ENCODE measurements around the gene ZNF384.
A peak's percentile ranks its signal among the peaks of the same experiment; 100 is the strongest.

The ZNF384 gene

GRCh38 chr12:6729186-6729585, 40.0 kb upstream of the ZNF384 start:
- Histone ChIP-seq H3K27ac (no peak overlapping the region), H3K4me3 (ENCODE audit: low read depth, low read length) (no peak overlapping the region), H3K27me3 (ENCODE audit: insufficient read depth, low read depth, severe bottlenecking) (no peaks in the 10 kb centered on the region), H3K9me3 (ENCODE audit: severe bottlenecking) (no peaks in the 10 kb centered on the region), H3K36me3 (peaks cover 28% of the 10 kb centered on the region)
- TF ChIP-seq CTCF (IDR thresholded peaks at IDR 0.05; ENCODE audit: low read depth, low read length) = no peak
- DNase-seq = no peak

GRCh38 chr12:6725350-6725749, 36.2 kb upstream of the ZNF384 start:
- Histone ChIP-seq H3K27ac (no peak overlapping the region), H3K27me3 (ENCODE audit: insufficient read depth, low read depth, severe bottlenecking) (no peaks in the 10 kb centered on the region), H3K9me3 (ENCODE audit: severe bottlenecking) (no peaks in the 10 kb centered on the region), H3K4me3 (ENCODE audit: low read depth, low read length) (no peak overlapping the region), H3K36me3 (peaks cover 16% of the 10 kb centered on the region)
- DNase-seq = no peak
- no peak for TF ChIP-seq CTCF (IDR thresholded peaks at IDR 0.05; ENCODE audit: low read depth, low read length)

- no peaks in the 10 kb centered on the region for H3K27me3 ChIP-seq (ENCODE audit: insufficient read depth, low read depth, severe bottlenecking)
- H3K9me3 ChIP-seq (ENCODE audit: severe bottlenecking) = no peaks in the 10 kb centered on the region
- no peak for TF ChIP-seq CTCF (IDR thresholded peaks at IDR 0.05; ENCODE audit: low read depth, low read length)
- peak overlapping the region; percentile 78 for H3K27ac ChIP-seq
- peak overlapping the region; percentile 58 for H3K4me3 ChIP-seq (ENCODE audit: low read depth, low read length)
- peaks cover 13% of the 10 kb centered on the region for H3K36me3 ChIP-seq
- peak; percentile 30 for DNase-seq
Measured at GRCh38 chr12:6724409-6724797, 35.2 kb upstream of the ZNF384 start.

- Histone ChIP-seq H3K27ac (peak within 1 kb of the TSS; percentile 78), H3K27me3 (ENCODE audit: insufficient read depth, low read depth, severe bottlenecking) (no peaks in the 10 kb centered on the region), H3K9me3 (ENCODE audit: severe bottlenecking) (no peaks in the 10 kb centered on the region), H3K36me3 (peaks cover 10% of the 10 kb centered on the region), H3K4me3 (ENCODE audit: low read depth, low read length) (peak within 1 kb of the TSS; percentile 58)
- DNase-seq = peak; percentile 99
- no peak for TF ChIP-seq CTCF (IDR thresholded peaks at IDR 0.05; ENCODE audit: low read depth, low read length)
Measured at GRCh38 chr12:6723607-6724408, 34.6 kb upstream of the ZNF384 start, which contains the start of gene COPS7A. Gene COPS7A (plus strand): TSS chr12:6724046. CDS start chr12:6724657, 611 bp downstream.

- H3K4me3 ChIP-seq (ENCODE audit: low read depth, low read length) = peak overlapping the region; percentile 58
- H3K36me3 ChIP-seq = peaks cover 6% of the 10 kb centered on the region; the same call in 1 of the 2 replicates
- no peak for TF ChIP-seq CTCF (IDR thresholded peaks at IDR 0.05; ENCODE audit: low read depth, low read length)
- no peak for DNase-seq
- H3K27ac ChIP-seq = peak overlapping the region; percentile 78; the same call in 1 of the 2 replicates
- H3K9me3 ChIP-seq (ENCODE audit: severe bottlenecking) = no peaks in the 10 kb centered on the region
- no peaks in the 10 kb centered on the region for H3K27me3 ChIP-seq (ENCODE audit: insufficient read depth, low read depth, severe bottlenecking)
Measured at GRCh38 chr12:6722863-6723262, 33.7 kb upstream of the ZNF384 start.
